NCI-H1417 (cell line): ENCODE results near the gene C11orf91.
A peak's percentile ranks its signal among the peaks of the same experiment; 100 is the strongest.
"Not testable (repeated sequence)": the region's sequence is repeated elsewhere in the genome, so short reads cannot be mapped to it uniquely, and the experiment has no call there.

ENCODE experiments used
- DNase-seq, 3 experiments: peaks; one replicate each; lab custom pipeline; 2025; lab: John Stamatoyannopoulos, UW

The C11orf91 gene

GRCh38 chr11:33700502-33701271, at the start of gene C11orf91:
TSS of gene C11orf91 (minus strand) at chr11:33700826. CDS start at chr11:33700740, 86 bp downstream.
- peak; percentile 91 to 98 (median 96) for DNase-seq

- DNase-seq = no peak
These were observed 47.4 kb upstream of the C11orf91 start for GRCh38 chr11:33747979-33748378.

- DNase-seq = no peak
These were observed 42.7 kb upstream of the C11orf91 start for GRCh38 chr11:33743291-33743690.

- peak in 2 of 3 experiments; percentile 22 to 34 for DNase-seq
These were observed 41.7 kb upstream of the C11orf91 start for GRCh38 chr11:33742249-33742851.

- no peak for DNase-seq
These were observed 41.2 kb upstream of the C11orf91 start for GRCh38 chr11:33741806-33742205.

- no peak for DNase-seq
These were observed 36.8 kb upstream of the C11orf91 start for GRCh38 chr11:33737362-33737821.

GRCh38 chr11:33736148-33736812, 35.7 kb upstream of the C11orf91 start, which contains the start of gene CD59:
TSS of gene CD59 (minus strand) at chr11:33736423. CDS start at chr11:33722445, 13,978 bp downstream.
- DNase-seq = peak; percentile 85 to 96 (median 92)

GRCh38 chr11:33735271-33736147, 34.9 kb upstream of the C11orf91 start:
- peak; percentile 57 to 77 (median 61) for DNase-seq

- DNase-seq = peak in 1 of 3 experiments; percentile 79
These were observed 34.0 kb upstream of the C11orf91 start for GRCh38 chr11:33734441-33735270.

GRCh38 chr11:33733980-33734379, 33.4 kb upstream of the C11orf91 start:
- peak in 2 of 3 experiments; percentile 66 to 79 for DNase-seq

- no peak for DNase-seq
These were observed 31.3 kb upstream of the C11orf91 start for GRCh38 chr11:33731723-33732531.

- DNase-seq = no peak
These were observed 30.1 kb upstream of the C11orf91 start for GRCh38 chr11:33730716-33731115.

- DNase-seq = not testable (repeated sequence)
These were observed 28.5 kb upstream of the C11orf91 start for GRCh38 chr11:33729072-33729664.

GRCh38 chr11:33727539-33727938, 26.9 kb upstream of the C11orf91 start:
- DNase-seq = not testable (repeated sequence)

GRCh38 chr11:33725496-33725895, 24.9 kb upstream of the C11orf91 start:
- no peak for DNase-seq

- DNase-seq = no peak
These were observed 24.0 kb upstream of the C11orf91 start for GRCh38 chr11:33724644-33725035.

- no peak for DNase-seq
These were observed 22.7 kb upstream of the C11orf91 start for GRCh38 chr11:33723238-33723881.

GRCh38 chr11:33722590-33723234, 22.1 kb upstream of the C11orf91 start:
- DNase-seq = no peak
